GM11168 (cell line): ENCODE measurements around the gene CRYZL1.
"Not testable (repeated sequence)": the region's sequence is repeated elsewhere in the genome, so short reads cannot be mapped to it uniquely, and the experiment has no call there.

ENCODE experiments used
- in situ Hi-C: fragments of 300-500 bp; cut with MboI; formaldehyde crosslinking; loops from one replicate; pipeline ENCODE4 v1.12.0; 2022; ENCODE audit warnings: low sequenced_read_pairs; ENCODE audit not compliant: unreplicated experiment

The CRYZL1 gene

DNA sequence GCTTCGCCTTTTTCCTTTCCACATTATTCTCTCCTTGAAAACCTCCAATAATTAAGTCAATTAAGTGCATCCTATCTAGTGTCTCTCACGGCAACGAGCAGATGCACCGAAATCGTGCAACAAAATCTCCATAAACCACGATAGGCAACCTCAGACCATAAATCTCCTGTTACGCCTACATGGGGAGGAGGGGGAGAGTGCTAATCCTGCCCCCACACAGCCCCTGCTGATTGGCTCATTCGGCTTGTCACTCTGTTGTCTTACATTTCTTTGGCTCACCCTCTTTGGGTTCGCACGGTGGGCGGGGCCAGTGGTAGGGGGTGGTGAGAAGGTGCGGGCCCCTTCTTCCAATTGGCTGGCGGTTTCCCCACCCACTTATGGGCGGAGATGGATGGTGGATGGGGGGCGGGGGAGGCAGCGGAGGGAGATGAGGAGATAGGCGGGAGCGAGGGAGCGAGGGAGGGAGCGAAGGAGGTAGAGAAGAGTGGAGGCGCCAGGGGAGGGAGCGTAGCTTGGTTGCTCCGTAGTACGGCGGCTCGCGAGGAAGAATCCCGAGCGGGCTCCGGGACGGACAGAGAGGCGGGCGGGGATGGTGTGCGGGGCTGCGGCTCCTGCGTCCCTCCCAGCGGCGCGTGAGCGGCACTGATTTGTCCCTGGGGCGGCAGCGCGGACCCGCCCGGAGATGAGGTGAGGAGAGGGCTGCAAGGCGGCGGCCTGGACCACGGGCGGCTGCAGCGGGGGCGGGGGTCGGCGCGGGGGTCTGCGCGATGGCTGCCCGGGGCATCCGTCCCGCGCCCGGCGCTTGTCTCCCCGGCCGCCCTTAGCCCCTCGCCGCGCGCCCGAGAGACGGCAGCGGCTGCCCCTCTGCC is 720 bp upstream of the CRYZL1 start, which contains the start of gene ITSN1:
Gene ITSN1, plus strand, starts transcription at position 475 of the 869 bp plus-strand sequence. CDS start 76,328 bp downstream, outside the sequence.
- in situ Hi-C loops = no loop called here

DNA sequence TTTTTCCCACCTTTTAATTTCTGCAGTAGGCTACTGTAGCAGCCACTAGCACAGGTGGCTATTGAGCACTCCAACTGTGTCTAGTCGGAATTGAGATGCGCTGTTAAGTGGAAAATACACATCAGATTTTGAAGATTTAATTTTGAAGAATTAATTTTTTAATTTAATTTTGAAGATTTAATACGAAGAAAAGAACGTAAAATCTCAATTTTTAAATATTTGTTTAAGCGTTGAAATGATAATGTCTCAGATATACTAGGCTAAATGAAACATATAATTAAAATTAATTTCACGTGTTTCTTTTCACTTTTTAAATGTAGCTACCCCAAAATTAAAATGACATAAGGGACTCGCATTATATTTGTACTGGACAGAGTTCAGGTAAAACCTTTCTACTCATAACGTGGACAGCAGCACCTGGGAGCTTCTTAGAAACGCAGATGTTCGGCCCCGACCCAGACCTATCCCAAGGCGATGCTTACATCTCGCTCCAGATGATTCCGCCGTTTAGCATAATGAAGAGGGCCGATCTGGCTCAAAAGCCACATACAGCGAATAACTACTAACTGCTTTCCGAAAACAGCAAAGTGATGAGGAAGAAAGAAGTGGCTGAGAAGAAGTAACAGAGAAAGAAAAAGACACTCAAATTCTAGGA is 717 bp downstream of the CRYZL1 start:
- in situ Hi-C loops = no loop called here

DNA sequence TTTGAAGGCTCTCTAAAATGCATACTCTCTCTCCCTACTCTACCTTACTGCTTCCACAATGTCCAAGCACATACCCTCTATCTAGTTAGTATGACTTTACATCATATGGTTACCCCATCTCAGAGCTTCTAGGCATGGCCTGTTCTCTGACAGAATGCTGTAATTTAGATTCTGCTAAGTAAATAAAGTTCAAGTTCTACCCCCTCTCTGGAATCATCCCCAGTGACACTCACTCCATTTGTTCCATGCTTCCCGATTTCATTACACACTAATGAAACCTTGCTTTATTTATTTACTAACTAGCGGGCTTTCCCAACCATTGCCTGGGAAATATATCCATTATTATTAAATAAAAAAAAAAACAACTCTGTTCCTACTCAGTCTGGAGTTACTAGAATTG is 7.3 kb downstream of the CRYZL1 start:
- in situ Hi-C loops = no loop called here

DNA sequence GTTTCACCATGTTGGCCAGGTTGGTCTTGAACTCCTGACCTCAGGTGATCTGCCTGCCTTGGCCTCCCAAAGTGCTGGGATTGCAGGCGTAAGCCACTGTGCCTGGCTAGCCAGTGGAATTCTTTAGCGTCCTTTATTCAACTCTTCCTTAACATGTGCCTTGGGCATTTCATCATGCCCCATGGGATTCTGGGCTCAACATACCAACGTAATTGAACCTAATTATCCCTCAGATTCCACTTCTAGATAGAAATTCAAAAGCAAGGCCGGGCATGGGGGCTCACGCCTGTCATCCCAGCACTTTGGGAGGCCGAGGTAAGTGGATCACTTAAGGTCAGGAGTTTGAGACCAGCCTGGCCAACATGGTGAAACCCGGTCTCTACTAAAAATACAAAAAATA is 15.4 kb downstream of the CRYZL1 start:
- in situ Hi-C loops = not testable (repeated sequence)

DNA sequence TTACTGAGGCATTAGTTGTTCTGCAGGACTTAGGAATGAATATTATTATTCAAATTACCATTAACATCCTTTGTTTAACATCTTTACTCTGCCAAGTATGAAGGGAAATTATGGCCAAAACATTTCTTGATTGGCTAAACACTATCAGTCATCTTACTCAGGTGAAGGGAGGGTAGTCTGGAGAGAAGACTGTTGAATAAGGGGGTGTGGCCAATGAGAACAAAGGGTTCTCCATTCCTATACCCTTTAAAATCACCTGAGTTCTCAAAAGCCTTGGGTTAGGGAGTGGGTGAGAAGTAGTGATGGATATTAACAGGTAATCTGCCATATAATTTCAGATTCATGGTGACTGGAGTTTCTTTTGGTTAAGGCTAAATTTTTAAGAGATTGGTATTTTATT is 19.3 kb downstream of the CRYZL1 start:
- in situ Hi-C loops = no loop called here

DNA sequence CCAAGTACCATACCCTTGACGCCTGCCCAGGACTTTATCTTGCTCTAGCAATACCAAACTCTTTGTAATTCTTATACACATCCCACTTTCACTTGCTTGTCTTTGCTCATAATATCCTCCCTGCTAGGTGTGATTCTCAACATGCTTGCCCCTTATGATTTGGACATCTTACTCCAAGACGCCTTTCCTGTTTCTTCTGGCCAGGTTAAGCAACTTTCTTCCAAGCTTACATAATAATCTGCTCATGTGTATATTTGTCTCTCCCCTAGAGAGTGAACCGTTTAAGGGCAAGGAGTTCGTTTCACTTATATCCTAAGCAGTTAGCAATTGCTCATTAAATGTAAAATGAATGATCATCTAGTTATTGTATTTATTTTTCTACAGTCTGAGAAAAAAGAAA is 21.8 kb downstream of the CRYZL1 start:
- in situ Hi-C loops = no loop called here

DNA sequence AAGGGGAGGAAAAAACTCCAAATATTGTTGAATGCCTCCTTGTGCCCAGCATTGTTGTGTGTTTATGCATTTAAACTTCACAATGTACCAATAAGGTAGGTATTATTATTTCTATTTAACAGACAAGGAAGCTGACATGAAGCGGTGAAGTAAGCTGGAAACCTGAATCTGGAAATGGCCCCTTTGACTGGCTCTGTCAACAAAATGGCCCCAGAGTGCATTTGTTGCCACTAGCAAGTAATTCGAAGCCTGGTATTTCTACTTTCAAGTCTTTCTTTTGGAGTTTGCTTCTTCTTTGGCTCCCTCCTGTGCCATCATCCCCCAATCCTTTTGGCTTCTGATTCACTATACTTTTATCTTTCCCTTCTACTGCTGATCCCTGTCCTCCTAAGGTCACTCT is 23.1 kb downstream of the CRYZL1 start:
- in situ Hi-C loops = no loop called here

GRCh38 chr21:33617565-33617964 is 24.0 kb downstream of the CRYZL1 start:
- in situ Hi-C loops = not testable (repeated sequence)

DNA sequence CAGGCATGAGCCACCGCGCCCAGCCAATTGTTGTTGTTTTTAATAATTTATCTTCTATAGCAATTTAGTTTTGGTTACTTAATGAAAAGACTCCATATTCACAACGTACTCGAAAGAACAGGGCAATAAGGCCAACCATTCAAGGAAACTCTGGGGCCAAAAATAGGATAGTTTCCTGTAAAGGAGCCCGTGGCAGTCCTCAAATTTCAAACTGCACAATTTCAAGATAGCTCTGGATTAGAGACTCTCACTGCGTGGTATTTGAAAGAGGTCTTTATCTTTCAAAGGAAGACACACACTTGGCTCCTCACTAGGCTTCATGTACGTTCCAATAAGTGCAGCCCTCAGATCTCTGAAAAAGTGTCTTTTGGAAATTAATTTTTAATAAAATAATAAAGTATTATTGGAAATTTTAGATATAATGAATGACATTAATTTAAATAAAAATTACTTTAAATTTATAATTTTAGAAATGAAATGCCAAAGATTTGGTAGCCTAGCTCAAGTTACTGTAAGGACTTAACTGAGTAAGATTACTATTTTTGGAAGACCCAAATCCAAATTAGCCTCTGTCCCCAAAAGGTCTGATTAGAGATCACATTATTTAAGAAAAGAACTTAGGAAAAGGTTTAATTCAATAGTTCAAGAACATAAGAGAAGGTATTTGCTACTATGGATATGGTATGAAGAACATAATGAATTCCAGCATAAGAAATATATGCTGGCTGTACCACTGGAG is 30.4 kb downstream of the CRYZL1 start:
- in situ Hi-C loops = no loop called here

- in situ Hi-C loops = no loop called here
These were observed 33.0 kb downstream of the CRYZL1 start for GRCh38 chr21:33608559-33608958.

- in situ Hi-C loops = no loop called here
These were observed 43.5 kb downstream of the CRYZL1 start for GRCh38 chr21:33598051-33598450.

- in situ Hi-C loops = no loop called here
These were observed 52.8 kb downstream of the CRYZL1 start, which contains the start of gene DONSON for GRCh38 chr21:33588485-33589335. DONSON (minus strand) TSS chr21:33588684; CDS start chr21:33588641, 43 bp downstream.

DNA sequence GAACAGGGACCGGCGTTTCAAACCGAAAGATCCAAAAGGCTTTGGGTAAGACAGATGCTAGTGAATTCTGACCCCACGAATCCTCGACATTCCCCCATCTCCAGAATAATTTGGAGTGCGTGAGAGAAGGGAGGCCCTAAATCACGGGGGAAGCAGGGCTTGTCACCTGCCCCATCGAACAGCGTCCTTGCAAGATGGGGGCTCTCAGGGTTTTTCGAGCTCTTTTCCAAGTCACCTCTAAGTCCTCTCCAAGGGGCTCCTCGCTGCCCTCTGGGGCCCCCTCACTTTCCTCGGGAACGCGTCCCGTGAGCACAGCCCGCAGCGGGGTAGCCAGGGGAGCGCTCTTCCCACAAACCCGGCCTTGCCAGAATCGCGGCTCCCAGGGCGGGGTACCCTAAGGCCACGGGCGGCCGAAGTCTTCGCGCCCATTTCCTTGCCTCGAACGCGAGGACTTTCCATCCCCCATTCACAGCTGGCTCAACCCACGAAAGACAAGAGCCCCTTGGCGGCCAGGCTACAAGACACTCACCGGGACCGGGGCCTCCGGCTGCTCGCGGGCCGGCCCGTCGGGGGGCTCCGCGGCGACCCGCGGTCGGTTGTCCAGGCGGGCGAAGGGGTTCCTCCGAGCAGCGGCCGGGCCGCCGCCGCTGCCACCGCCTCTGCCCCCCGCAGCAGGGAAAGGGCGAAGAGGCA is 53.6 kb downstream of the CRYZL1 start:
- in situ Hi-C loops = no loop called here

DNA sequence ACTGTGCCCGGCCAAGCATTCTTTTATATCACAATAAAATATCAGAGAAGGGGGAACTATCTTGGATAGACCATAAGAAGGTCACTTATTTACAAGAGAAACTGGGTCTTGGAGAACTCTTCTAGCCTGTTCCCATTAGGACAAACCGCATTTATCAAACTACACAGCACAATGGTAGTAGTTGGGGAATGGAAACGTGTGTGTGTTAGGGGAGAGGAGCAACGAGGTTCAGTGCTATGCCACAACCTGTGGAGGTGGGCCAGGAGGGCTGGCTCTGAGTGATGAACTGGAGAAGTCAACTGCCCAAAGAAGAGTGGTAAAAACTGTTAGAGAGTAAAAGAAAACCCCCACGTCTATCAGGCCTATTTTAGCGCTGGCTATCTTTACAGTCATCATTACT is 54.6 kb downstream of the CRYZL1 start:
- in situ Hi-C loops = no loop called here

- in situ Hi-C loops = no loop called here
These were observed 57.1 kb downstream of the CRYZL1 start for GRCh38 chr21:33584455-33584854.

DNA sequence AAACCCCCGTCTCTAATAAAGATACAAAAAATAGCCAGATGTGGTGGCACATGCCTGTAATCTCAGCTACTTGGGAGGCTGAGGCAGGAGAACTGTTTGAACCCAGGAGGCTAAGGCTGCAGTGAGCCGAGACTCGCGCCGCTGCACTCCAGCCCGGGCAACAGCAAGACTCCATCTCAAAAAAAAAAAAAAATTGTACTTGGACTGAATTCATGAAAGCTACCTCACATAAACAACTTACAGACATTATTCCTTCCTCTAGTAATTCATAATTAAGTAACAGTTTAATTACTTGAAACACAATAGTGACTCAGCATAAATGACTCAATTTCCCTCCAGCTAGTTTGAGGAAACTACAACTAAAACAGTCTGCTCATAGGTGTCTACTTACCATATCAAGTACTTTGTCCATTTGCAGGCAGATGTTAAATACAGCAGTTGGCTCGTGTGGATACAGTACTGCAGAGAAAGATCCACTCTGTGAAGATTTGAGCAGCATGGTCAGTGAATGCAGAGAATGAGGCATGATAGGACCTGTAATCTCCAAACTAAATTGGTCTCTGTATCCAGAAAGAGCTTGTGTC is 62.5 kb downstream of the CRYZL1 start:
- in situ Hi-C loops = no loop called here

DNA sequence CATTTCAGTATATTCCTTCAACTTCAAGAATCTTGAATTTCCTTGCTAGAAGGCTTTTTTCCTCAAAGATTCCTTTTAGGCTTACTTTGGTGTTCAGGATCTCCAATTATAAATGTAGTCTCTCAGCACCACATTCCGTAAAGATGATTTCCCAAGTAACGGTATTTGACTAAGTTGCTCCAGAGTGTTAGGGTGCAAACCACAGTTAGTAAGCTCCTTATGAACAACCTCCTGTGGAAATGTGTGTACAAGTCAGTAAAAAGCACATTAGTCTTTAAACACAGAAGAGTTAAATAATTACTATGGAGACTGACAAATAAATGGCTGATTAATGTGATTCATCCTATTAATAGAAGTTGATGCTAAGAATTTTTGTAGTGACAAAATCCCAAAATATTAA is 63.3 kb downstream of the CRYZL1 start:
- in situ Hi-C loops = no loop called here

GRCh38 chr21:33576741-33577141 is 64.8 kb downstream of the CRYZL1 start:
- in situ Hi-C loops = not testable (repeated sequence)

DNA sequence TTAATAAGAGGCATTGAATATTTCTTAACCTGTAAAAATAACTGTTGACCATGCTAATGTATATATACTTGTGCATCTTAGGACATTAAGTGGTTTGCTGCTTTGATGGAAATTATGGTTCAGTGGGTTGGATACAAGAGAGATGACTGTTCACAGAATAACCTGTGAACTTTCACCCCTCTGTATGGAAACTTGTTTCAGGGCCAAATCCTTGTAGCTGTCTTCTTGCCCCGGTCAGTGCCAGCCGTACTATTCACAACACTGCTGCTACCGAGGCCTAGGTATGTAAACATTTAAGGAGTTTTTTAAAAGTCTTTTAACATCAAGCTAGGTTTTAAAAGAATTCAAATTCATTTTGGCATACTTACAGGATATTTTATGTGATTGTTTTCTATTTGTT is 69.2 kb downstream of the CRYZL1 start:
- in situ Hi-C loops = no loop called here
